HepG2 (cell line): ENCODE measurements around the gene G6PC3. TPM values are rescaled to one million over a fixed set of nuclear protein-coding genes. Genes with fewer than 3 reads are reported as not detected.

Experiments used
- GZF1 ChIP-seq: sonication (generic); formaldehyde crosslinking; IDR thresholded peaks from 2 replicates; pipeline ENCODE4 v1.5.1; 2020; ENCODE audit warnings: mild to moderate bottlenecking, missing genetic modification reagents
- HOXD1 ChIP-seq: sonication (generic); formaldehyde crosslinking; IDR thresholded peaks from 2 replicates; pipeline ENCODE4 v1.5.0; 2020; ENCODE audit warnings: missing genetic modification reagents
- MIXL1 ChIP-seq: IDR thresholded peaks from 2 replicates; pipeline ENCODE4 v1.6.1; 2016
- SIN3B ChIP-seq: fragments of 150-350 bp; IDR thresholded peaks from 2 replicates; pipeline ENCODE4 v1.6.1; 2014; ENCODE audit warnings: low read length
- ZNF605 ChIP-seq: sonication (generic); formaldehyde crosslinking; IDR thresholded peaks from 2 replicates; pipeline ENCODE4 v1.8.0; 2022; ENCODE audit warnings: mild to moderate bottlenecking, missing genetic modification reagents
- ZNF615 ChIP-seq: sonication (generic); formaldehyde crosslinking; IDR thresholded peaks from 2 replicates; pipeline ENCODE4 v1.5.0; 2020; ENCODE audit warnings: mild to moderate bottlenecking, missing genetic modification reagents, borderline replicate concordance
- ZNF792 ChIP-seq: IDR thresholded peaks from 2 replicates; pipeline ENCODE4 v1.6.1; 2016
- polyA plus RNA-seq, 8 experiments: library from polyadenylated mRNA; depleted of rRNA in 3 of 8; stranded (reverse) in 7 of 8; unstranded in 1 of 8; fragments of >200 nt; fragmentation: Illumina TruSeq in 4 of 8; extraction: Trizol in 4 of 8; gene quantifications; 2 replicates each; pipeline versions ENCODE4 v1.2.1 to v1.2.3, GENCODE V29; 2011 to 2016; ENCODE audit warnings: low read depth in 4 of 8, missing spikeins in 1 of 8, mixed read lengths in 1 of 8; ENCODE audit not compliant: insufficient read depth in 1 of 8
- total RNA-seq, 5 experiments: library from RNA; depleted of rRNA; stranded (reverse); fragments of >200 nt; fragmentation: Illumina TruSeq; extraction: Trizol; gene quantifications; 2 replicates each; pipeline ENCODE4 v1.2.3, GENCODE V29; 2016; ENCODE audit warnings: low read depth in 1 of 5
- TF ChIP-seq, protein P1 (sequence below): fragments of 450-650 bp; IDR thresholded peaks from 2 replicates; pipeline ENCODE4 v1.6.1; 2017
- TF ChIP-seq, protein P2 (sequence below): sonication (generic); formaldehyde crosslinking; IDR thresholded peaks from 2 replicates; pipeline ENCODE4 v1.4.0; 2020; ENCODE audit warnings: mild to moderate bottlenecking, low read depth, missing genetic modification reagents
- TF ChIP-seq, protein P3 (sequence below): sonication (generic); formaldehyde crosslinking; IDR thresholded peaks from 2 replicates; pipeline ENCODE4 v1.8.1; 2023; ENCODE audit warnings: mild to moderate bottlenecking, missing genetic modification reagents
- TF ChIP-seq, protein P4 (sequence below): sonication (generic); formaldehyde crosslinking; IDR thresholded peaks from 2 replicates; pipeline ENCODE4 v1.4.0; 2020; ENCODE audit warnings: mild to moderate bottlenecking, missing genetic modification reagents
- TF ChIP-seq, protein P5 (sequence below): sonication (generic); formaldehyde crosslinking; IDR thresholded peaks from 2 replicates; pipeline ENCODE4 v1.4.0; 2020; ENCODE audit warnings: mild to moderate bottlenecking, missing genetic modification reagents
- TF ChIP-seq, protein P6 (sequence below): sonication (generic); formaldehyde crosslinking; IDR thresholded peaks from 2 replicates; pipeline ENCODE4 v1.8.1; 2023; ENCODE audit warnings: mild to moderate bottlenecking, missing genetic modification reagents

G6PC3 gene
- total and polyA plus RNA-seq, 2 of the 13 experiments (the other 11 are each of a cell fraction or from before 2014, with no cell fraction given), result 38.5 to 75.8 TPM

DNA sequence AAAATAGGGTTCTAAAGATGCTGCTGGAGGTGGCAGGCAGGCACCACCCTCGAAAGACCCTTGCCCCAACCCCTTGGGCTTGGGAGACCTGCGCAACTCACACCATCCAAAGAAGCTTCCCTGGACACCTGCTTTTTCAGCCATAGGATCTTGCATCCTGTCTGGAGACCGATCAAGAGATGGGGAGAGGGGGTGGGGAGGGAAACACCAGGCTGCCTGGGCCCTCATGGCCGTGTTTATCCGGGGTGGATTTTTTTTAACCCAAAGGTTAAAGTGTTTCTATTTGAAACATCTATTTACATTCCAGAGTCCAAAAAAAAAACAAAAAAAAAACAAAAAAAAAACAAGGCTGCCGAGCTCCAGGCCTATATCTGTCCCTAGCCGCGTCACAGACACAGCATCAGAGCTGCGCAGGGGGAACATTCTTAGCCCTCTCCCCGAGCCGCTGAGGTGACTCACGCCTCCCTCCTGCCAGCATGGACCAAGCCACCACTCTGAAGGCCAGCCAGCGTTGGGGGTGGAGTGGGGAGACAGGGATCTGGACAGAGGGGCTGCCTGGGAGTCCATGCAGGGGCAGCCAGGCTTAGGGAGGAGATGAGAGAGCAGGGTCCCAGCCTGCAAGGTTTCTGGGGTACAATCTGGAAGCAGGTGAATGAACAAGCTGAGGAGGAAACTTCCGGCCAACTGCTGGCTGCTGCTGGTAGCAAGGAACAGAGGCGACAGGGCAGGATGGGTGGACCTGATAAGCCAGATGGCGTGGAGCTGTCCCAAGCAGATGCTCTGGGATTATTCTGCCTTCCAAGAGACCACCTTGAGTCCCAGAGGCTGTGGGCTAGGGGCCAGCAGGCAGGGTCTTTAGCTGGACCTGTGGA is 38.1 kb downstream of the G6PC3 start (continued):
- TF ChIP-seq, protein P1, sequence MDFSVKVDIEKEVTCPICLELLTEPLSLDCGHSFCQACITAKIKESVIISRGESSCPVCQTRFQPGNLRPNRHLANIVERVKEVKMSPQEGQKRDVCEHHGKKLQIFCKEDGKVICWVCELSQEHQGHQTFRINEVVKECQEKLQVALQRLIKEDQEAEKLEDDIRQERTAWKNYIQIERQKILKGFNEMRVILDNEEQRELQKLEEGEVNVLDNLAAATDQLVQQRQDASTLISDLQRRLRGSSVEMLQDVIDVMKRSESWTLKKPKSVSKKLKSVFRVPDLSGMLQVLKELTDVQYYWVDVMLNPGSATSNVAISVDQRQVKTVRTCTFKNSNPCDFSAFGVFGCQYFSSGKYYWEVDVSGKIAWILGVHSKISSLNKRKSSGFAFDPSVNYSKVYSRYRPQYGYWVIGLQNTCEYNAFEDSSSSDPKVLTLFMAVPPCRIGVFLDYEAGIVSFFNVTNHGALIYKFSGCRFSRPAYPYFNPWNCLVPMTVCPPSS, result no peak
- peak; percentile 47 for TF ChIP-seq SIN3B
- TF ChIP-seq ZNF792 (CRISPR knock-in tag), result peak; percentile 86; the same call in 1 of the 2 replicates
- TF ChIP-seq HOXD1 (CRISPR knock-in tag), result no peak
- TF ChIP-seq, protein P2, sequence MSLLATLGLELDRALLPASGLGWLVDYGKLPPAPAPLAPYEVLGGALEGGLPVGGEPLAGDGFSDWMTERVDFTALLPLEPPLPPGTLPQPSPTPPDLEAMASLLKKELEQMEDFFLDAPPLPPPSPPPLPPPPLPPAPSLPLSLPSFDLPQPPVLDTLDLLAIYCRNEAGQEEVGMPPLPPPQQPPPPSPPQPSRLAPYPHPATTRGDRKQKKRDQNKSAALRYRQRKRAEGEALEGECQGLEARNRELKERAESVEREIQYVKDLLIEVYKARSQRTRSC (CRISPR knock-in tag), result 0 out of 2 replicates have a peak, but pooled peaks have one; percentile 57
- 0 out of 2 replicates have a peak, but pooled peaks have one; percentile 43 for TF ChIP-seq GZF1
- TF ChIP-seq, protein P3, sequence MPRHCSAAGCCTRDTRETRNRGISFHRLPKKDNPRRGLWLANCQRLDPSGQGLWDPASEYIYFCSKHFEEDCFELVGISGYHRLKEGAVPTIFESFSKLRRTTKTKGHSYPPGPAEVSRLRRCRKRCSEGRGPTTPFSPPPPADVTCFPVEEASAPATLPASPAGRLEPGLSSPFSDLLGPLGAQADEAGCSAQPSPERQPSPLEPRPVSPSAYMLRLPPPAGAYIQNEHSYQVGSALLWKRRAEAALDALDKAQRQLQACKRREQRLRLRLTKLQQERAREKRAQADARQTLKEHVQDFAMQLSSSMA (CRISPR knock-in tag), result peak; percentile 84; the same call in 1 of the 2 replicates
- TF ChIP-seq ZNF615 (CRISPR knock-in tag), result no peak
- TF ChIP-seq, protein P4, sequence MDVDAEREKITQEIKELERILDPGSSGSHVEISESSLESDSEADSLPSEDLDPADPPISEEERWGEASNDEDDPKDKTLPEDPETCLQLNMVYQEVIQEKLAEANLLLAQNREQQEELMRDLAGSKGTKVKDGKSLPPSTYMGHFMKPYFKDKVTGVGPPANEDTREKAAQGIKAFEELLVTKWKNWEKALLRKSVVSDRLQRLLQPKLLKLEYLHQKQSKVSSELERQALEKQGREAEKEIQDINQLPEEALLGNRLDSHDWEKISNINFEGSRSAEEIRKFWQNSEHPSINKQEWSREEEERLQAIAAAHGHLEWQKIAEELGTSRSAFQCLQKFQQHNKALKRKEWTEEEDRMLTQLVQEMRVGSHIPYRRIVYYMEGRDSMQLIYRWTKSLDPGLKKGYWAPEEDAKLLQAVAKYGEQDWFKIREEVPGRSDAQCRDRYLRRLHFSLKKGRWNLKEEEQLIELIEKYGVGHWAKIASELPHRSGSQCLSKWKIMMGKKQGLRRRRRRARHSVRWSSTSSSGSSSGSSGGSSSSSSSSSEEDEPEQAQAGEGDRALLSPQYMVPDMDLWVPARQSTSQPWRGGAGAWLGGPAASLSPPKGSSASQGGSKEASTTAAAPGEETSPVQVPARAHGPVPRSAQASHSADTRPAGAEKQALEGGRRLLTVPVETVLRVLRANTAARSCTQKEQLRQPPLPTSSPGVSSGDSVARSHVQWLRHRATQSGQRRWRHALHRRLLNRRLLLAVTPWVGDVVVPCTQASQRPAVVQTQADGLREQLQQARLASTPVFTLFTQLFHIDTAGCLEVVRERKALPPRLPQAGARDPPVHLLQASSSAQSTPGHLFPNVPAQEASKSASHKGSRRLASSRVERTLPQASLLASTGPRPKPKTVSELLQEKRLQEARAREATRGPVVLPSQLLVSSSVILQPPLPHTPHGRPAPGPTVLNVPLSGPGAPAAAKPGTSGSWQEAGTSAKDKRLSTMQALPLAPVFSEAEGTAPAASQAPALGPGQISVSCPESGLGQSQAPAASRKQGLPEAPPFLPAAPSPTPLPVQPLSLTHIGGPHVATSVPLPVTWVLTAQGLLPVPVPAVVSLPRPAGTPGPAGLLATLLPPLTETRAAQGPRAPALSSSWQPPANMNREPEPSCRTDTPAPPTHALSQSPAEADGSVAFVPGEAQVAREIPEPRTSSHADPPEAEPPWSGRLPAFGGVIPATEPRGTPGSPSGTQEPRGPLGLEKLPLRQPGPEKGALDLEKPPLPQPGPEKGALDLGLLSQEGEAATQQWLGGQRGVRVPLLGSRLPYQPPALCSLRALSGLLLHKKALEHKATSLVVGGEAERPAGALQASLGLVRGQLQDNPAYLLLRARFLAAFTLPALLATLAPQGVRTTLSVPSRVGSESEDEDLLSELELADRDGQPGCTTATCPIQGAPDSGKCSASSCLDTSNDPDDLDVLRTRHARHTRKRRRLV (CRISPR knock-in tag), result no peak
- TF ChIP-seq, protein P5, sequence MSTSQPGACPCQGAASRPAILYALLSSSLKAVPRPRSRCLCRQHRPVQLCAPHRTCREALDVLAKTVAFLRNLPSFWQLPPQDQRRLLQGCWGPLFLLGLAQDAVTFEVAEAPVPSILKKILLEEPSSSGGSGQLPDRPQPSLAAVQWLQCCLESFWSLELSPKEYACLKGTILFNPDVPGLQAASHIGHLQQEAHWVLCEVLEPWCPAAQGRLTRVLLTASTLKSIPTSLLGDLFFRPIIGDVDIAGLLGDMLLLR (CRISPR knock-in tag), result 0 out of 2 replicates have a peak, but pooled peaks have one; percentile 26
- TF ChIP-seq, protein P6, sequence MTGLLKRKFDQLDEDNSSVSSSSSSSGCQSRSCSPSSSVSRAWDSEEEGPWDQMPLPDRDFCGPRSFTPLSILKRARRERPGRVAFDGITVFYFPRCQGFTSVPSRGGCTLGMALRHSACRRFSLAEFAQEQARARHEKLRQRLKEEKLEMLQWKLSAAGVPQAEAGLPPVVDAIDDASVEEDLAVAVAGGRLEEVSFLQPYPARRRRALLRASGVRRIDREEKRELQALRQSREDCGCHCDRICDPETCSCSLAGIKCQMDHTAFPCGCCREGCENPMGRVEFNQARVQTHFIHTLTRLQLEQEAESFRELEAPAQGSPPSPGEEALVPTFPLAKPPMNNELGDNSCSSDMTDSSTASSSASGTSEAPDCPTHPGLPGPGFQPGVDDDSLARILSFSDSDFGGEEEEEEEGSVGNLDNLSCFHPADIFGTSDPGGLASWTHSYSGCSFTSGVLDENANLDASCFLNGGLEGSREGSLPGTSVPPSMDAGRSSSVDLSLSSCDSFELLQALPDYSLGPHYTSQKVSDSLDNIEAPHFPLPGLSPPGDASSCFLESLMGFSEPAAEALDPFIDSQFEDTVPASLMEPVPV, result no peak; the same call in 1 of the 2 replicates
- peak; percentile 77; the same call in 1 of the 2 replicates for TF ChIP-seq MIXL1 (CRISPR knock-in tag)
- TF ChIP-seq ZNF605 (CRISPR knock-in tag), result peak; percentile 94
